OCI-LY3 (cell line): ENCODE results near the gene TMEFF2.

Experiments
- CTCF ChIP-seq: fragments of 200-600, 300-600 bp; sonication (generic); IDR thresholded peaks from 2 replicates; pipeline ENCODE4 v1.5.1; 2014; ENCODE audit warnings: antibody characterized with exemption, low read length, low read depth
- EZH2phosphoT487 ChIP-seq: fragments of 200-600 bp; shearing (Covaris generic); IDR thresholded peaks from 2 replicates; pipeline ENCODE4 v1.6.1; 2018; ENCODE audit warnings: antibody characterized with exemption, mixed run types, low read depth

GRCh38 chr2:192098814-192099491 is 95.8 kb downstream of the TMEFF2 start:
- TF ChIP-seq CTCF = no peak
- TF ChIP-seq EZH2phosphoT487 = no peak
